Measurements from ENCODE around the gene ATG5.

DNA sequence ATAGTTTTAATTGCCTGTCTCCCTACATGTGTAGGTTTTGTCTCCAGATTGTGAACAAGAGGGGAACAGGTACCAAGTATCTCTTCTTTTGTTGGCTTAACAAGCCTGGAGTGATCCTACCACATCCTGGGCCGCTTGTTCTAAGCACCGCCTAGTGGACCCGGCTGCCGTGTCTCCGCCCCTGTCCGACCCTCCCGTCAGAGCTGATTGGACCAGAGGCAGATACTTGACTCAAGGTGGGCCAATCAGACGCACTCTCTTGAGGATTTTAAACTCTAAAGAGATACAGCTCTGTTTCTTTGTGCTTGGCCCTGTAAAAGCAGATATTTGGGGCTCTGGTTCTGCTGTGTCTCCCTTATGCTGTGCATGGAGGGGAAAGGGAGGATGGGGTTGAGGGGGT is 171.2 kb downstream of the ATG5 start:
- TF ChIP-seq ZNF274 (IDR thresholded peaks at IDR 0.05; ENCODE audit: low read depth, low read length) (no peak), YY1 (IDR thresholded peaks at IDR 0.05; ENCODE audit: insufficient read depth, insufficient read length) (no peak)

Data from NT2/D1 (cell line).